GM12878 (cell line): ENCODE measurements around the gene CRYL1.

Experiments used
- CREB1 ChIP-seq: IDR thresholded peaks from 2 replicates; pipeline ENCODE4 v1.6.1; 2012; ENCODE audit warnings: low read depth, mild to moderate bottlenecking, inconsistent platforms
- ZNF384 ChIP-seq: IDR thresholded peaks from 2 replicates; pipeline ENCODE4 v1.6.1; 2012; ENCODE audit warnings: low read depth, mild to moderate bottlenecking, low read length, improper control_type of control experiment, borderline replicate concordance
- TF ChIP-seq, protein P1 (sequence below): IDR thresholded peaks from 2 replicates; pipeline ENCODE4 v1.6.1; 2012; ENCODE audit warnings: low read depth, low read length, improper control_type of control experiment

GRCh38 chr13:20553311-20553710, 27.7 kb upstream of the CRYL1 start:
- TF ChIP-seq ZNF384 (no peak), CREB1 (no peak)
- TF ChIP-seq, protein P1, sequence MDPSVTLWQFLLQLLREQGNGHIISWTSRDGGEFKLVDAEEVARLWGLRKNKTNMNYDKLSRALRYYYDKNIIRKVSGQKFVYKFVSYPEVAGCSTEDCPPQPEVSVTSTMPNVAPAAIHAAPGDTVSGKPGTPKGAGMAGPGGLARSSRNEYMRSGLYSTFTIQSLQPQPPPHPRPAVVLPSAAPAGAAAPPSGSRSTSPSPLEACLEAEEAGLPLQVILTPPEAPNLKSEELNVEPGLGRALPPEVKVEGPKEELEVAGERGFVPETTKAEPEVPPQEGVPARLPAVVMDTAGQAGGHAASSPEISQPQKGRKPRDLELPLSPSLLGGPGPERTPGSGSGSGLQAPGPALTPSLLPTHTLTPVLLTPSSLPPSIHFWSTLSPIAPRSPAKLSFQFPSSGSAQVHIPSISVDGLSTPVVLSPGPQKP = no peak
